ENCODE measurements around the gene YTHDF2.

GRCh38 chr1:28744184-28744583, 7.4 kb downstream of the YTHDF2 start:
- TF ChIP-seq, protein P1, sequence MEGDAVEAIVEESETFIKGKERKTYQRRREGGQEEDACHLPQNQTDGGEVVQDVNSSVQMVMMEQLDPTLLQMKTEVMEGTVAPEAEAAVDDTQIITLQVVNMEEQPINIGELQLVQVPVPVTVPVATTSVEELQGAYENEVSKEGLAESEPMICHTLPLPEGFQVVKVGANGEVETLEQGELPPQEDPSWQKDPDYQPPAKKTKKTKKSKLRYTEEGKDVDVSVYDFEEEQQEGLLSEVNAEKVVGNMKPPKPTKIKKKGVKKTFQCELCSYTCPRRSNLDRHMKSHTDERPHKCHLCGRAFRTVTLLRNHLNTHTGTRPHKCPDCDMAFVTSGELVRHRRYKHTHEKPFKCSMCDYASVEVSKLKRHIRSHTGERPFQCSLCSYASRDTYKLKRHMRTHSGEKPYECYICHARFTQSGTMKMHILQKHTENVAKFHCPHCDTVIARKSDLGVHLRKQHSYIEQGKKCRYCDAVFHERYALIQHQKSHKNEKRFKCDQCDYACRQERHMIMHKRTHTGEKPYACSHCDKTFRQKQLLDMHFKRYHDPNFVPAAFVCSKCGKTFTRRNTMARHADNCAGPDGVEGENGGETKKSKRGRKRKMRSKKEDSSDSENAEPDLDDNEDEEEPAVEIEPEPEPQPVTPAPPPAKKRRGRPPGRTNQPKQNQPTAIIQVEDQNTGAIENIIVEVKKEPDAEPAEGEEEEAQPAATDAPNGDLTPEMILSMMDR (IDR thresholded peaks at IDR 0.05): no peak
- TF ChIP-seq POLR2A (IDR thresholded peaks at IDR 0.05): no peak

Measured in heart left ventricle (tissue), 13 donors.